Fibroblast of gingiva (primary cell): ENCODE data around the gene TMPRSS11D.

ENCODE experiments used
- DNase-seq: peaks from one replicate; pipeline ENCODE4 v3.0.0-alpha.2; 2011; ENCODE audit warnings: low read depth

The TMPRSS11D gene

GRCh38 chr4:67886281-67886680, 2.5 kb upstream of the TMPRSS11D start:
- DNase-seq, result peak; percentile 14

- DNase-seq, result peak; percentile 76
Measured at GRCh38 chr4:67885762-67886161, 2.0 kb upstream of the TMPRSS11D start.

- no peak for DNase-seq
Measured at GRCh38 chr4:67884701-67885100, 899 bp upstream of the TMPRSS11D start.

GRCh38 chr4:67883458-67883857, 344 bp downstream of the TMPRSS11D start:
- DNase-seq, result peak; percentile 18

- DNase-seq, result no peak
Measured at GRCh38 chr4:67880866-67881610, 2.8 kb downstream of the TMPRSS11D start.

GRCh38 chr4:67879486-67879885, 4.3 kb downstream of the TMPRSS11D start:
- peak; percentile 78 for DNase-seq

GRCh38 chr4:67877086-67877485, 6.7 kb downstream of the TMPRSS11D start:
- no peak for DNase-seq

- peak; percentile 88 for DNase-seq
Measured at GRCh38 chr4:67874986-67875385, 8.8 kb downstream of the TMPRSS11D start.

- peak; percentile 17 for DNase-seq
Measured at GRCh38 chr4:67873116-67873515, 10.7 kb downstream of the TMPRSS11D start.

GRCh38 chr4:67871867-67872266, 11.9 kb downstream of the TMPRSS11D start:
- DNase-seq, result peak; percentile 51

GRCh38 chr4:67869580-67870190, 14.1 kb downstream of the TMPRSS11D start:
- no peak for DNase-seq

GRCh38 chr4:67861513-67861912, 22.3 kb downstream of the TMPRSS11D start:
- no peak for DNase-seq

GRCh38 chr4:67853336-67853735, 30.5 kb downstream of the TMPRSS11D start:
- no peak for DNase-seq

GRCh38 chr4:67820903-67821302, 62.9 kb downstream of the TMPRSS11D start:
- DNase-seq, result no peak

- DNase-seq, result no peak
Measured at GRCh38 chr4:67810011-67810410, 73.8 kb downstream of the TMPRSS11D start.

GRCh38 chr4:67809502-67809901, 74.3 kb downstream of the TMPRSS11D start:
- DNase-seq, result no peak

- no peak for DNase-seq
Measured at GRCh38 chr4:67796810-67797209, 87.0 kb downstream of the TMPRSS11D start.

- no peak for DNase-seq
Measured at GRCh38 chr4:67790721-67791120, 93.1 kb downstream of the TMPRSS11D start.

- DNase-seq, result no peak
Measured at GRCh38 chr4:67787311-67787710, 96.5 kb downstream of the TMPRSS11D start.

- no peak for DNase-seq
Measured at GRCh38 chr4:67785528-67785927, 98.3 kb downstream of the TMPRSS11D start.

GRCh38 chr4:67779631-67780030, 104.2 kb downstream of the TMPRSS11D start:
- no peak for DNase-seq

GRCh38 chr4:67776746-67777145, 107.1 kb downstream of the TMPRSS11D start:
- no peak for DNase-seq
